Measurements from ENCODE around the gene OSCAR.
"Not testable (repeated sequence)": the region's sequence is repeated elsewhere in the genome, so short reads cannot be mapped to it uniquely, and the experiment has no call there.

Gene OSCAR

DNA sequence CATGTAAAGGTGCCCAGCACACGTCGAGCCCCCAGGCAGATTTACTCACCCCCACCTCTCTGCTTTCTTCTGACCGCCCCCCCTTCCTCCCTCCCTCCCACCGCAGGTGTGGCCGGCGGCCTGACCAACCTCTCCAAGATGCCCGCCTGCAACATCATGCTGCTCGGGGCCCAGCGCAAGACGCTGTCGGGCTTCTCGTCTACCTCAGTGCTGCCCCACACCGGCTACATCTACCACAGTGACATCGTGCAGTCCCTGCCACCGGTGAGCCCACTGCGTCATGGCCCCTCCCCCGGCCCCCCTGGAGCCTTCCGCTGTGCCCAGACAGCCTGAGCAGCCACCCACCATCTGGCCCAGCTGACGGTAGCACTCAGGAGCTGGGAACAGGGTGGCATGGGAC, 23.8 kb upstream of the OSCAR start:
- DNase-seq: no peak

DNA sequence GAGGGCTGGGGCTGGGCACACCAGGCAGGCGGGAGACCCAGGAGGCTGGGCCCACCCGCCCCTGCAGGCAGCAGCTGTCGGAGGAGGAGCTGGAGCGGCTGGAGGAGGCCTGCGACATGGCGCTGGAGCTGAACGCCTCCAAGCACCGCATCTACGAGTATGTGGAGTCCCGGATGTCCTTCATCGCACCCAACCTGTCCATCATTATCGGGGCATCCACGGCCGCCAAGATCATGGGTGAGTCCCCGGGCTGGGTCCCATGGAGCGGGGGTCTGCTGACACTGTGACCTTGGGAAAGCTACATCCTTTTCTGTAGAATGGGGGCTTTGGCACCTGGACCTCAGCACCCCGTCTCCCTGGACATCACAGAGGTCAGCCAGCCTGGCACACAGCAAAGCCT, 23.1 kb upstream of the OSCAR start:
- no peak for DNase-seq

DNA sequence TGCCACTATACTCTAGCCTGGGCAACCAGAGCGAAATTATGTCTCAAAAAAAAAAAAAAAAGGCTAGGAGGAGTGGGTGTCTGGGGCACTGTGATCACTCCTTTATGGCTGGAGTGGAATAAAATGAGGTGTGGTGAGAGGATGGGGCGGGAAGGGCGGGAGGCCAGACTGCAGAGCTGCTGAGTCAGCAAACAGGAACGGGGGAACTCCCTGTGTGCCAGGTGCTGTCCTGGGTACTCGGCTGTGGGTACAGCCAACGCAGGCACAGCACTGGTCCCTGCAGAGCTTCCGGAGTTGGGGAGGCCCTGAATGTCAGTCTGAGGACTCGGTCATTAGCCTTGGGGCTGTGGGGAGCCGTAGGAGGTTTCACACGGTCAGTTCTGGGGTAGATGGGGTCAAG, 20.7 kb upstream of the OSCAR start:
- no peak for DNase-seq

DNA sequence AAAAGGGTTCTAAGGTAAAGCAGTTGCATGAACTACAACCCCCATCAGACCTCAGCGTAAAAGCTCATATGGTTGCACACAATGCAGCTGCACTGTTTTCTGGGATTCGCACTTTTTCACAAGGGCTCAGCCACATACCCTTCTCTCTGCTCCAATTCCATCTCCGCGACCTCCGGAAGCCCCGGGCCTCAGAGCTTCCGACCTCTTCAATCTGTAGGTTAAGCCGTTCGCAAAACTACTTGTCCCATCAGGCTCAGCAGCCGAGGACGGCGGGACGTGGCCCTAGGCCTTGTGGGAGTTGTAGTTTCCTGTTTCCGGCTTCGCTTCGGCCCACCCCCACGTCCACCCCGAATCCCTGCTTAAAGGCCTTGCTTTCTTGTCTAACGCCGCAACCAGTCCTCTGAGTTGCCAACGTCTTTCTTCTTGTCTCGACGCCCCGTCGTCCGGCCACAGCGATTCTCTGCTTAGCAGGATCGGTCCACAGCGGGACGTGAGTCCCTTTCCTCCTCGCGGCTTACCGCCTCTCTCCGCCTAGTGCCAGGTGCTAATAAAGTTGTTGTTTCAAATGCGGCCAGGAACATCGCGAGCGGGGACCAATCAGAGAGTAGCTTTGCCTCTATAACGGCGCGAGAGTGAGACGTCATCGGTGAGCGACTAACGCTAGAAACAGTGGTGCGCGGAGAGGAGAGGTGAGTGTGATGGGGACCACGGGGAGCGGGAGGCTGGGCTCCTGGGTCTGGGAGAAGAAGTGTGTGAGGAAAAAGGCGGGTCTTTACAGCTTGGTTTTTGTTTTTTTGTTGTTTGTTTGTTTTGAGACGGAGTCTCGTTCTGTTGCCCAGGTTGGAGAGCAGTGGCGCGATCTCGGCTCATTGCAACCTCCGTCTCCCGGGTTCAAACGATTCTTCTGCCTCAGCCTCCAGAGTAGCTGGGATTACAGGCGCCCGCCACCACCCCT, 14.8 kb upstream of the OSCAR start, which contains the start of the genes PRPF31 and TFPT:
Gene PRPF31 (plus strand): TSS at position 646 of the 955 bp plus-strand sequence. CDS start 2,525 bp downstream, outside the sequence.
Gene TFPT (minus strand): TSS at position 549 of the 955 bp plus-strand sequence. CDS start 388 bp downstream, at position 161.
- DNase-seq: peak; percentile 97

DNA sequence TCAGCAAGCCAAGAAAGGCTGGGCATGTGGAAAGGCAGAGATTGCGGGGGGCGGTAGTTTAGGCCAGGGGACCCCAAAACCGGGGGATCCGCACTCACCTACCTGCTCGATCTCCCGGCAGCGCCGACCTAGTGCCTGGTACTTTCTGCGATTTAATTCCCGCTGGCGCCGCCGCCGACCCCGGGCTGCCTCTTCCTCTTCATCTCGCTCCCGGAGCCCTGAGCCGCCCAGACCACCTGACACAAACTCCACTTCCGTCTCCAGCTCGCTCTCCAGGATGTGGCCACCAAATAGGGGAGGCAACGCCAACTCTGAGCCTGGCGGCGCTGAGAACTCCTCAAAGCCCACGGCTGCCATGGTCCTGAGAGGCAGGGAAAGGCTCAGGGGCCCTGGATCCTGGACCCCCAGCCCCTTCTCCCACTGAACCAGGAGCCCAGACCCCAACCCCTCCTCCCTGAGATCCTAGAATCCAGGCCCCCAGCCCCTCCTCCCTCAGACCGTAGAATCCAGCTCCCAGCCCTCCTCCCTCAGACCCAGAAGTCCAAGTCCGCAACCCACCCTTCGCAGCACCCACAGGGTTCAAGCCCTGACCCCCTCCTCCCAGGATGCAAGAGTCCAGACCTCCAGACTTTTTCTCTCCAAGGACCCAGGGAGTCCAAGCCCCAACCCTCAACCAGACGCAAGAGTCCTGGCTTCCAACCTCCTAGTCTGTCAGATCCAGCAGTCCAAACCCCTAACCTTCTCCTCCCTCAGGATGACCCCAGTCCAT, 13.9 kb upstream of the OSCAR start:
- peak; percentile 23 for DNase-seq

DNA sequence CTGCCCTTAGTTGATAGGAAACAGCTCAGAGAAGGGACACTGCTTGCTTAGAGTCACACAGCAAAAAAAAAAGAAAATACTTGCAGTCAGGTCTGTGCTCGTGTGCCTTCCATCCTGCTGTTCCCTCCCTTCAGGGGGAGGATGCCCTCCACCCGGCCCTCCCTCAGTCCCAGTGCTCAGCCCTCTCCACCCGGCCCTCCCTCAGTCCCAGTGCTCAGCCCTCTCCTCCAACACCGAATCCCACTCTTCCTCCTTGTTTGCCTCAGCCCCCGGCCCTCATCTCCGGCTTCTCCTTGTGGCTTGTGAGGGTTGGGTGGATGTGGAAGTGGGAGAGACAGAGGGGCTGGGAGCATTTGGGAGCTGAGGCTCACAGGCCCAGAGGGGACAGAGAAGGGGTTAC, 9.0 kb upstream of the OSCAR start:
- DNase-seq: no peak

DNA sequence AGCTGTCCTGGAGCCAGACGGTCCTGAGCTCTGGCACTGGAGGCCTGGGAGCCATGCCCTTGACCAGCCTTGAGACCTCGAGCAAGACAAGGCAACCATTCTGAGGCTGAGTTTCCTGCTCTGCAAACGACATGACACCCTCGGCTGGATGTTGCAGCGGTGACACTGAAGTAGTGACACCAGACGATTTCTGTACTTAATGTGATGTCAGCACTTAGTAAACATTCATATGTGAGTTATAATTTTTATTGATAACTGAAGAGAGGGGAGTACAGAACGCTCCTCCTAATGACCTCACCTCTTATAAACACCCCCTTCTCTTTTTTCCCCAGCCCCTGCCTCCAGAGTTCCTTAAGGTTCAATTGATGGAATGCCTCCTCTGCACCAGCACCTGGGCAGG, 7.9 kb upstream of the OSCAR start:
- DNase-seq: no peak

DNA sequence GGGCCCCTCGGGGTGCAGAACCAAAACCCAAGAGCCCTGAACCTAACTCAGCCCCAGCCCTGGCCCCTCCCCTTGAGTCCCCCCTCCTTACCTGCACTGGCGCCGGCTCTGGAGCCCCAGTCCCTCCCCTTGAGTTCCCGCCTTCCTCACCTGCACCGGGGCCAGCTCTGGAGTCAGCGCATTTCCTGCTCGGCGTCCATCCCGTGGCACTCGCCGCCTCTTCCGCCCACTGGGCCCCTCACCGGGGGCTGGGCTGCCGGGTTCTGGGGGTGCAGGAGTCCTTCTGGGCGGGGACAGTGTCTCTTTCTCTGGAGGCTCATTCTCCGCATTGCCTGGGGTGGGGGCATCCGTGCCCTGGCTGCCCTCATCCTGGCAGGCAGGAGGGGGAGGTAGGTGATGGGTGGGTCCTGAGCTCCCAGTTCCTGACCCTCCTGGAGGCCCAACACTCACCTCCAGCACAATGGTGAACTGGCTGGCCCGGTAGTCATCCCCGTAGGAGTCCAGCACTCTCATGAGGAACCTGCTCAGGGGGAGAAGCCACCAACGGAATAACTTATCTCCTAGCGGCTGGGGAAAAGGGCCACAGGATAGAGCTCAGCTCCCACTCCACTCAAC, 7.4 kb upstream of the OSCAR start:
- no peak for DNase-seq

DNA sequence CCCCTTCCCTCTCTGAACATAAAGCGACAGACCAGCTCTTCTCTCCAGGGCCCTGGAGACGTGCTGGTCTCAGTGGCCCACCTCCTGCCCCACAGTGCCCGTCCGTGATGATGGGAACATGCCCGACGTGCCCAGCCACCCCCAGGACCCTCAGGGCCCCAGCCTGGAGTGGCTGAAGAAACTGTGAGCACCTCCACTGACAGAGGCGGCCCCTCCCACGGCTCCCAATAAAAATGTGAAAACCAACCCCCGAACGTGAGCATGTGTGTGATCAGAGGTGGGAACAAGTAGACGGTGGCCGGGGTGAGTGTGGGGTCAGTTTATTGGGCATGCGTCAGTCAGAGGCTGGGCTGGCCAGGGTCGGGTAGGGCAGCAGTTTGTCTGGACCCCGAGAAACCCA, 6.1 kb upstream of the OSCAR start:
- DNase-seq: no peak

DNA sequence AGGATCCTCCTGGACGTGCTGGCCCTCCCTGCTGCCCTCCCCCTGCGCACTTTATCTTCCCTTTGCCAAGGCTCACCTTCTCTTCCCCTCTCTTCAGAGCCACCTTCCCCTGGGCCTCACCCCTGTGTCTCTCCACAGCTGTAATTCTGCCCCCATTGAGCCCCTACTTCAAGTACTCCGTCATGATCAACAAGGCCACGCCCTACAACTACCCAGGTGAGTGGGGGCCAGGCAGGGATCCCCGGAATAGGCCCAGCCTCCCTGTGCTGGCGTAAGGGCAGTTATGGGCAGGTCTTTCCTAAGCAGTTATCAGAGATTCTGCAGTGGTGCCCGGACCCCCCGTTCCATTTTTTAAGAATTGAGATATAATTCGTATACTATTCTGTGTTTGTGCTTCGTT, 5.2 kb upstream of the OSCAR start:
- DNase-seq: no peak

DNA sequence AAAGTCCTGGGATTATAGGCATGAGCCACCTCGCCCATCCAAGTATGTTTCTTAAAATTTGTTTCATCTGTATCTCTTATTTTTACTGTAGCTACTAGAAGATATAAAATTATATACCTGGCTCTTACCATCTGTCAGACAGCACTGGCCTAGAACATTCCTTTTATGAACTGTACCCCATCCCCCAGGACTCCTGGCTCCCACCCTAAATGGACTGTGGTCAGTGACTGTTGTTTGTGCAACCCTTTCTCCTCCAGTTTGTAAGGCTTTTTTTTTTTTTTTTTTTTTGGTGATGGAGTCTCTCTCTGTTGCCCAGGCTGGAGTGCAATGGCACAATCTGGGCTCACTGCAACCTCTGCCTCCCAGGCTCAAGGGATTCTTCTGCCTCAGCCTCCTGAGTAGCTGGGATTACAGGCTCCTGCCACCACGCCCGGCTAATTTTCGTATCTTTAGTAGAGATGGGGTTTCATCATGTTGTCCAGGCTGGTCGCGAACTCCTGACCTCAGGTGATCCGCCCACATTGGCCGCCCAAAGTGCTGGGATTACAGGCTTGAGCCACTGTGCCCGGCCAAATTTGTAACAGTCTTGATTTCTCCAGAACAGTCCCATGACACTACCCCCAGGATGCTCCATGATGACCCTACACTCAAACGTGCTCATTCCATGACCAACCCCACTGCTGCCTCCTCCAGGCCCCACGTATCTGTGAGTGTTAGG, 4.6 kb upstream of the OSCAR start:
- no peak for DNase-seq

DNA sequence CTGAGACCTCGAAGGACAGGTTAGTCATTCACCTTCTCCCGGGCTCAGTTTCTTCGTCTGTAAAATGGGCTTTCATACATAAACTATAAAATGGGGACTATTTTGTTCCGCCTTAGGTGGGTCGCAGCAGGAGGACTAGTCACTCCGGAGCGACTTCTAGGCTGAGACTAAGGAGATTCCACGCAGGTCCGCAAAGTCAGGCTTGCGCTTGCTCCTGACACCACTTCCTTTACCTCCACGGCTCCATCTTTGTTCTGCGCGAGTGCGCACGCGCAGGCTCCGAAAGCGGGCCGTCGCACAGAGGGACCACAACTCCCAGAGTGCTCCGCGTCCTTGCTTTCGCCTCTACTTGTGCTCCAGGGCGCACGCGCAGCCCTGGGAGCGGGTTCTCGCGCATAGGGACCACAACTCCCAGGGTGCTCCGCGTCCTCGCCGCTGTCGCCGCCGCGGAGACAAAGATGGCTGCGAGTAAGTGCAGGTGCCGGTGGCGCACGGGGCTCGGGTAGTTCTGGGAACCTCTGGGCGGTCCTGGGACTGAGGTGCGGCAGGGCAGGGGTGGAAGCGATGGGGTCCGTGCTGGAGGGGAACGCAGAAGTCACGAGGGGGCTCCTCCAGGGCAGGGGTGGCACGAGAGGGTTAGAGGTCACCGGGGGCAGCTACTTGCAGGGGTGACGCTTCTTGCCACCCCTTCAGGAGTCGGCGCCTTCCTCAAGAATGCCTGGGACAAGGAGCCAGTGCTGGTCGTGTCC, 2.0 kb upstream of the OSCAR start, which contains the start of gene NDUFA3:
Gene NDUFA3 (plus strand): TSS at position 435 of the 749 bp plus-strand sequence. CDS start 24 bp downstream, at position 459.
- DNase-seq: peak; percentile 94

DNA sequence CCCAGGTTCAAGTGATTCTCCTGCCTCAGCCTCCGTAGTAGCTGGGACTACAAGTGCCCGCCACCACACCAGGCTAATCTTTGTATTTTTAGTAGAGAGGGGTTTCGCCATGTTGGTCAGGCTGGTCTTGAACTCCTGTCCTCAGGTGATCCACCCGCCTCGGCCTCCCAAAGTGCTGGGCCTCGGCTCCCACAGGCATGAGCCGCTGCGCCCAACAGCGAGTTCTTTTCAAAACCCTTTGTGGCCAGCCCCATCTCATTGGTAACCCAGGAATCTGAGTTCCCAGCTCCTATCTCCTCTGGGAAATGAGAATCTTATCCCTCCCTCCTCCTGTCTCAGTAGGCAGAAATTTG, 724 bp downstream of the OSCAR start:
- not testable (repeated sequence) for DNase-seq

DNA sequence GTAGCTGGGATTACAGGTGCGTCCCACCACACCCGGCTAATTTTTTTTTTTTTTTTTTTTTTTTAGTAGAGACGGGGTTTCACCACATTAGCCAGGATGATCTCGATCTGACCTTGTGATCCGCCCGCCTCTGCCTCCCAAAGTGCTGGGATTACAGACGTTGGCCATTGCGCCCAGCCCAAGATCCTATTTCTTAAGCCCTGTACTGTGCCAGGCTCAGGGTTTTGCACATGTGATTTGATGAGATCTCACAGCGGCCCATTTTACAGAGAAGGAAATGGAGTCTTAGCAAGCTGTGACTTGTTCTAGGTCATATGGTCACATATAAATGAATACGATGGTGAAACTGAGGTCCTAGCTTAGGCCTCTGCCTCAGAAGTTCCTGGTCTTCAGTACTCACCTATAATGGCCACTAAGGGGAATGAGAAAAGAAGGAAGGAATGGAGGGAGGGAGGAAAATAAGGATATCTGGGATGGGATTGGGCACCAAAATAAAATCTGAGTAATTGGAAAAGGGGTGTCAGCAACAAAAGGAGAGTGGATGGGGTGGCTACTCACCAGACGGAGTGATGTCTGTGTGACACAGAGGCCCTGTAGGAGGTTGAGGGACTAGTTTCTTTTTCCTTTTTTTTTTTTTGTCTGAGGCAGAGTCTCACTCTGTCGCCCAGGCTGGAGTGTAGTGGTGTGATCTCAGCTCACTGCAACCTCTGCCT, 1.3 kb downstream of the OSCAR start:
- DNase-seq: no peak

DNA sequence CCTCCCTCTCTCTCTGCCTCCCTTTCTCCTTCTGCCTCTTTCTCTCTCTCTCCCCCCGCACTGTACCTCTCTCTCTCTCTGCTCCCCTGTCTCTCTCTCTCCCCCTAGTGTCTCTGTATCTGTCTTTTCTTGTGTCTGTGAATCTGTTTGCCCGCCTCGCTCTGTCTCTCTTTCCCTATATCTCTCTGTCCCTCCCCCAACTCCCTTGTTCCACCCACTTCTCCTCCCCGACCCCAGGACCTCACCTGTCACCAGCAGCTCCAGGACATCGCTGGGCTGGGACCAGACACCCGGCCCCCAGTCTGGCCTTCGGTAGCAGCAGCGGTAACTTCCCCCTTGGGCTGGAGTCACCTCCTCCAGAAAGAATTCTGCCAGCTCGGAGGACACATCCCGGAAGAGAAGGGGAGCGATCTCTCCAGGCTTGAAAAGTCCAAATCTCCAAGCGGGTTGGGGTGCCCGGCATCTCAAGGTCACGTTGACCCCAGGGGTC, 3.9 kb downstream of the OSCAR start:
- DNase-seq: no peak

DNA sequence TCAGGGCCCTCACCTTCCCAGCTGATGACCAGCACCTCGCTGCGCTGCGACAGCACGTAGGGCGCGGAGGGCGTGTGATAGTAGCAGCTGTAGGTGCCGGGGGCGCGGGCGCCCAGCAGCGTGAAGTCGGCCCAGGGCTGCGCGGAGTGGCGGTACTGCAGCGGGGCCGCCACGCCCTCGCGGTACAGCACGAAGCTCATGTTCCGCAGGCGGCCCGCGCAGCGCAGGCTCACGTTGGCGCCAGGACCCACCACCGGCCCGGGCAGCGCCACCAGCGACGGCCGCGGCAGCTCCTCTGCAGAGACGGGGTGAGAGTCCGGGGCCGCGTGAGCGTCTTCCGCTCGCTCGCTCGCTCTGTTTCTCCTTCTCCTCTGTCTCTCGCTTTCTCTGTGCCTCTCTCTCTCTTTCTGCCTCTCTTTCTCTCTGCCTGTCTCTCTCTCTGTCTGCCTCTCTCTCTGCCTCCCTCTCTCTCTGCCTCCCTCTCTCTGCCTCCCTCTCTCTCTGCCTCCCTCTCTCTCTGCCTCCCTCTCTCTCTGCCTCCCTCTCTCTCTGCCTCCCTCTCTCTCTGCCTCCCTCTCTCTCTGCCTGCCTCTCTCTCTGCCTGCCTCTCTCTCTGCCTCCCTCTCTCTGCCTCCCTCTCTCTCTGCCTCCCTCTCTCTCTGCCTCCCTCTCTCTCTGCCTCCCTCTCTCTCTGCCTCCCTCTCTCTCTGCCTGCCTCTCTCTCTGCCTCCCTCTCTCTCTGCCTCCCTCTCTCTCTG, 4.6 kb downstream of the OSCAR start:
- not testable (repeated sequence) for DNase-seq

DNA sequence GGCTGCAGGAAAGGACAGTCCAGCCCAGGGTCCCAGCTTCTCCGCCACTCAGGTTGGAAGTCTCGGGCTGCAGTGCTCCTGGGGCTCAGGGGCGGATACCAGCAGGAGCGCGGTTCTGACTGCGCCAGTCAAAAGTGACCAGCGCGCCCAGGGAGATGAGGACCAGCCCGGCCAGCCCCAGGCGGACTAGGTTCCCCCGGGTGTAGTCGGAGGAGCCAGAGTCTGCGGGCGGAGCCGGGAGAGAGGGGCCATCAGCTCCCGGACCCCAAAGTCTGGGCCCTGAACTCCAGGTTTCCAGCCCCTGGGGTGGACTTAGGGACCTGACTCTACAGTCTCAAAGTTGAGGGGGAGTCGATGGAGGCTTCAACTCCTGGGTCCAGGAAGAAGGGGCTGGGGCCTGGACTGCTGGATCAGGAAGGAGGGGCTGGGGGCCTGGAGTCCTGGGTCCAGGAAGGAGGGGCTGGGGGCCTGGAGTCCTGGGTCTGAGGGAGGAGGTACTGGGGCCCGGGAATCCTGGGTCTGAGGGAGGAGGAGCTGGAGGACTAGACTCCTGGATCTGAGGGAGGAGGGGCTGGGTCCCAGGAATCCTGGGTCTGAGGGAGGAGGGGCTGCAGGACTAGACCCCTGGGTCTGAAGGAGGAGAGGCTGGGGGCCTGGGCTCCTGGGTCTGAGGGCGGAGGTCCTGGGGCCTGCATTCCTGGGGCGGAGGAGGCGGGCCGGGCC, 5.3 kb downstream of the OSCAR start:
- no peak for DNase-seq

DNA sequence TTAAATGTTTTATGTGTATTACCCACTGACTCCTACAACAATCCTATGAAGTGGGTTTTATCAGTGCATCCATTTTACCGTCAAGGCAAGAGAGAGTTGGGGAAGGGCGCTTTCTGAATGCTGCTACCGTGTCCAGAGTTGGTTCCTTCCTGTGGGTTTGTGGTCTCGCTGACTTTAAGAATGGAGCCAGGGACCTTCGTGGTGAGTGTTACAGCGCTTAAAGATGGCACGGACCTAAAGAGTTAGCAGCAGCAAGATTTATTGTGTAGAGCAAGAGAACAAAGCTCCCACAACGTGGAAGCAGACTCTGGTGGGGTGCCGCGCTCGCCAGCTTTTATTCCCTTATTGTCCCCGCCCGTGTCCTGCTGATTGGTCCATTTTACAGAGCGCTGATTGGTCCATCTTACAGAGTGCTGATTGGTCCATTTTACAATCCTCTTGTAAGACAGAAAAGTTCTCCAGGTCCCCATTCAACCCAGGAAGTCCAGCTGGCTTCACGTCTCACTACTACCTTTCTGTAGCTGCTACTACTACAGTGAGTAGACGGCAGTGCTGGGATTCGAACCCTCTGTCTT, 6.1 kb downstream of the OSCAR start:
- no peak for DNase-seq

DNA sequence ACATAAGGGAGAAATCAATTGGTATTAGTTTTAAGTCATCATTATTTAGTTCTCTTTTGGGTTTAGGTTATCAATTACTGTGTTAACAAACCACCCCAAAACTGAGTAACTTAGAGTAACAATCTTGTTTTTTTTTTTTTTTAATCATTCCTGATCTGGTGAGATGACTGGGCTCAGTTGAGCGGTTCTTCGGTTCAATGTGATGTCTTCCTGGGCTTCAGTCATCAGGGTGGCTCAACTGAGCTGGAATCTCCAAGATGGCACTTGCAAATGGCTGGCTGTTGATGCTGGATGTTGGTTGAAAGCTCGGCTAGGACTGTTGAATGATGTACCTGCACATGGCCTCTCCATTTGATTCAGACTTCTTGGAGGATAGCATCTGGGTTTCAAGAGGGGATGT, 16.2 kb downstream of the OSCAR start:
- no peak for DNase-seq

All from activated T-cell treated with anti-CD3 and anti-CD28 coated beads for 4 hours (primary cell).